Nephron progenitor cell (in vitro differentiated cells): ENCODE measurements around the gene ZNF319.

Experiments
- DNase-seq: peaks from one replicate; pipeline ENCODE4 v3.0.0; 2021
- H3K27ac Mint-ChIP-seq: 2 replicates; pipeline ENCODE4 v1.8.0; 2021; ENCODE audit warnings: mild to moderate bottlenecking, moderate library complexity, mixed read lengths
- H3K27me3 Mint-ChIP-seq: 2 replicates; pipeline ENCODE4 v1.8.0; 2021; ENCODE audit warnings: mild to moderate bottlenecking, low read depth, mixed read lengths; ENCODE audit not compliant: poor library complexity
- H3K36me3 Mint-ChIP-seq: 2 replicates; pipeline ENCODE4 v1.8.0; 2021; ENCODE audit warnings: low read depth, mixed read lengths
- H3K4me1 Mint-ChIP-seq: 2 replicates; pipeline ENCODE4 v1.8.0; 2021; ENCODE audit warnings: mixed read lengths
- H3K4me3 Mint-ChIP-seq: 2 replicates; pipeline ENCODE4 v1.8.0; 2021; ENCODE audit warnings: mild to moderate bottlenecking, moderate library complexity, mixed read lengths
- H3K9me3 Mint-ChIP-seq: 2 replicates; pipeline ENCODE4 v1.8.0; 2021; ENCODE audit warnings: mild to moderate bottlenecking, moderate library complexity, mixed read lengths
- TF ChIP-seq, protein P1 (sequence below): fragments of 200-600 bp; sonication (generic); IDR thresholded peaks from 2 replicates; pipeline ENCODE4 v1.5.0; 2021; ENCODE audit warnings: antibody characterized with exemption

Gene ZNF319

DNA sequence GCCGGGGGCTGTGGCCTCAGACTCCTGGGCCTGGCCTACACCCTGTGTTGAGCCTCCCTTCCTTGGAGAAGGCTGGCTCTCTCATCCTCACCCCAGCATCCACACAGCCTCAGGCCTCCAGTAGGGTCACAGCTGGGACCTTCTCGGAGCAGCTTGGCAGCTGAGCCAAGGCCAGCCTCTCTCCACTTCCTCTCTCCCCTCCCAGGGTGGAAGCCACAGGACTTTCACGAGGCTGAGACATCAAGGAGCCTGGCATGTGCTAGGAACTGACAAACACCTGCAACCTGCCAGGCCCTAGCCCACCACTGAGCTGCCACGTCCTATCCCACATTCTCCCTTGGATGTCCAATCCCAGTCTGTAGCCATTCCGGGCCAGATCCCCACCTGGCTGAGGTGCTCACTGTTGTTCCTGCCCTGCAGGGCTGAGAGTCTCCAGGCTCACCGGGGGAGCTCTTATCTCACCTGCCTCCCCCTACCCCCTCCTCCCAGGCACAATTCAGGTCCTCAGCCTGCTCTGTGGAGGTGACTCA lies 28.1 kb upstream of the ZNF319 start:
- peaks cover 45% of the 10 kb centered on the region for H3K4me1 Mint-ChIP-seq
- no peak overlapping the region for H3K27ac Mint-ChIP-seq
- H3K9me3 Mint-ChIP-seq, result no peaks in the 10 kb centered on the region
- TF ChIP-seq, protein P1, sequence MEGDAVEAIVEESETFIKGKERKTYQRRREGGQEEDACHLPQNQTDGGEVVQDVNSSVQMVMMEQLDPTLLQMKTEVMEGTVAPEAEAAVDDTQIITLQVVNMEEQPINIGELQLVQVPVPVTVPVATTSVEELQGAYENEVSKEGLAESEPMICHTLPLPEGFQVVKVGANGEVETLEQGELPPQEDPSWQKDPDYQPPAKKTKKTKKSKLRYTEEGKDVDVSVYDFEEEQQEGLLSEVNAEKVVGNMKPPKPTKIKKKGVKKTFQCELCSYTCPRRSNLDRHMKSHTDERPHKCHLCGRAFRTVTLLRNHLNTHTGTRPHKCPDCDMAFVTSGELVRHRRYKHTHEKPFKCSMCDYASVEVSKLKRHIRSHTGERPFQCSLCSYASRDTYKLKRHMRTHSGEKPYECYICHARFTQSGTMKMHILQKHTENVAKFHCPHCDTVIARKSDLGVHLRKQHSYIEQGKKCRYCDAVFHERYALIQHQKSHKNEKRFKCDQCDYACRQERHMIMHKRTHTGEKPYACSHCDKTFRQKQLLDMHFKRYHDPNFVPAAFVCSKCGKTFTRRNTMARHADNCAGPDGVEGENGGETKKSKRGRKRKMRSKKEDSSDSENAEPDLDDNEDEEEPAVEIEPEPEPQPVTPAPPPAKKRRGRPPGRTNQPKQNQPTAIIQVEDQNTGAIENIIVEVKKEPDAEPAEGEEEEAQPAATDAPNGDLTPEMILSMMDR, result no peak
- H3K4me3 Mint-ChIP-seq, result no peak overlapping the region
- no peaks in the 10 kb centered on the region for H3K36me3 Mint-ChIP-seq
- DNase-seq, result no peak
- H3K27me3 Mint-ChIP-seq, result peaks cover 44% of the 10 kb centered on the region

DNA sequence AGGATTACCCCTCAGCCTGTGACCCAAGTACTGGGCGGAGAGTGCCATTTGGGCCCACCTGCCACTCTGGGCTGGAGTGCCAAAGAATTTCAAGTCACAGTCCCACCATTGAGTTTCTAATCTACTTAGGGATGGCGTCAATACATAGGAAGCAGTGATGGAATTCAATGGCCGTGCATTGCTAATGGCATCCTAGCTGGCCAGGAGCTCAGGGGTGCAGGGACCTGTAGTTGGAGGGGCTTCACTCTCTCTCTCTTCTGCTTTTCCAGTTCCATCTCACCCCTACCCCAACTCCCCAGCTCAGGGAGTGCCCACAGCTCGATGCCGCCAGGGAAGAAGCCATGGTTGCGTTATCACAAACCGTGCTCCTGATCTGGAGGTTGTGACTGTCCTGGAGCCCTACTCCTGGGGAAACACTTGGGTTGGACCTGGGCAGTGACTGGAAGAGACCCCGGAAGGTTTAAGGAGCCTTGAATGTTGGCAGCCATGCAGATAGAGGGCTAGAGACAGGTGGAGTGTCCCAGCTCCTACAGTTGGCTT lies 27.5 kb upstream of the ZNF319 start:
- TF ChIP-seq, protein P1, result no peak
- peaks cover 45% of the 10 kb centered on the region for H3K4me1 Mint-ChIP-seq
- peaks cover 50% of the 10 kb centered on the region for H3K27me3 Mint-ChIP-seq
- DNase-seq, result no peak
- H3K36me3 Mint-ChIP-seq, result no peaks in the 10 kb centered on the region
- H3K4me3 Mint-ChIP-seq, result peak overlapping the region; percentile 54
- H3K27ac Mint-ChIP-seq, result no peak overlapping the region
- no peaks in the 10 kb centered on the region for H3K9me3 Mint-ChIP-seq

- Mint-ChIP-seq H3K27me3 (peaks cover 57% of the 10 kb centered on the region), H3K4me3 (peak overlapping the region; percentile 71), H3K27ac (no peak overlapping the region), H3K36me3 (no peaks in the 10 kb centered on the region), H3K9me3 (no peaks in the 10 kb centered on the region), H3K4me1 (peaks cover 49% of the 10 kb centered on the region)
- DNase-seq, result peak; percentile 47
- TF ChIP-seq, protein P1, result no peak
Measured at GRCh38 chr16:58027161-58027915, 26.9 kb upstream of the ZNF319 start.

GRCh38 chr16:58026705-58027160 lies 26.3 kb upstream of the ZNF319 start:
- TF ChIP-seq, protein P1, result no peak
- DNase-seq, result peak; percentile 57
- Mint-ChIP-seq H3K4me3 (peak overlapping the region; percentile 71), H3K4me1 (peaks cover 46% of the 10 kb centered on the region), H3K27me3 (peaks cover 57% of the 10 kb centered on the region), H3K27ac (no peak overlapping the region), H3K9me3 (no peaks in the 10 kb centered on the region), H3K36me3 (no peaks in the 10 kb centered on the region)

DNA sequence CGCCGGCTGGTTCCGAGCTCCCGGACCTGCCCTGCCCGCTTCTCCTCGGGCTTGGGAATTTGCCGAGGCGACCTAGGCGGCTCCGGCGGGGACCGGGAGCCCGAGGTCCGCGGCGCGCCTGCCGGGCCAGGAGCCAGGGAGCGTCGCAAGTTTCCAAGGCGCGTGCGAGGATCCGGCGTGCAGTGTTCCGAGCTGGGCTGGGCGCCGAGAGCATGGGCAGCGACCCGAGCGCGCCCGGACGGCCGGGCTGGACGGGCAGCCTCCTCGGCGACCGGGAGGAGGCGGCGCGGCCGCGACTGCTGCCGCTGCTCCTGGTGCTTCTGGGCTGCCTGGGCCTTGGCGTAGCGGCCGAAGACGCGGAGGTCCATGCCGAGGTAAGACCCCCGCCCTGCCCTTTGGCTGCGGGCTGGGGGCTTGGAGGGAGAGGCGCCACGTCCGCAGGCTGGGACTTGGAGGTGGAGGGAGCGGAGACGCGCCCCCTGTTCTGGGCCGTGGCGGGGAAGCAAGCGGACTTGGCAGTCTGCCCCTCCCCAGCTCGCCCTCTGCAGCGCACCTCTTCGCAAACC lies 25.8 kb upstream of the ZNF319 start:
- H3K27ac Mint-ChIP-seq, result no peak overlapping the region
- peaks cover 51% of the 10 kb centered on the region for H3K4me1 Mint-ChIP-seq
- H3K9me3 Mint-ChIP-seq, result no peaks in the 10 kb centered on the region
- peak; percentile 54 for DNase-seq
- no peaks in the 10 kb centered on the region for H3K36me3 Mint-ChIP-seq
- peak overlapping the region; percentile 71 for H3K4me3 Mint-ChIP-seq
- H3K27me3 Mint-ChIP-seq, result peaks cover 57% of the 10 kb centered on the region
- TF ChIP-seq, protein P1, result no peak
